Islet of Langerhans (tissue), 1 donor: Measurements from ENCODE around the gene USP38.
"Not testable (repeated sequence)": the region's sequence is repeated elsewhere in the genome, so short reads cannot be mapped to it uniquely, and the experiment has no call there.

Source experiments
- FAIRE-seq: peaks from one replicate; lab custom pipeline; 2011; peaks lifted over from hg19 to GRCh38; lab: Jason Lieb, UNC

Gene USP38

GRCh38 chr4:143184503-143185252, at the start of gene USP38:
Gene USP38, plus strand, starts transcription at chr4:143184917. Its CDS starts 534 bp downstream, at chr4:143185451.
- no peak for FAIRE-seq

- no peak for FAIRE-seq
These were observed 49.4 kb upstream of the USP38 start for GRCh38 chr4:143135358-143135757.

GRCh38 chr4:143140696-143141095, 44.0 kb upstream of the USP38 start:
- FAIRE-seq = no peak

- no peak for FAIRE-seq
These were observed 36.2 kb upstream of the USP38 start for GRCh38 chr4:143148521-143148920.

- no peak for FAIRE-seq
These were observed 27.9 kb upstream of the USP38 start for GRCh38 chr4:143156853-143157252.

GRCh38 chr4:143163614-143164013, 21.1 kb upstream of the USP38 start:
- no peak for FAIRE-seq

GRCh38 chr4:143166722-143167121, 18.0 kb upstream of the USP38 start:
- not testable (repeated sequence) for FAIRE-seq

- FAIRE-seq = no peak
These were observed 5.8 kb upstream of the USP38 start for GRCh38 chr4:143178923-143179322.

- FAIRE-seq = peak; percentile 74
These were observed 1.1 kb upstream of the USP38 start for GRCh38 chr4:143183513-143184216.

- peak; percentile 13 for FAIRE-seq
These were observed 557 bp upstream of the USP38 start for GRCh38 chr4:143184217-143184502.

- FAIRE-seq = no peak
These were observed 763 bp downstream of the USP38 start for GRCh38 chr4:143185253-143186107.

GRCh38 chr4:143186212-143186611, 1.5 kb downstream of the USP38 start:
- FAIRE-seq = no peak

GRCh38 chr4:143186649-143187048, 1.9 kb downstream of the USP38 start:
- FAIRE-seq = no peak

GRCh38 chr4:143188136-143189088, 3.7 kb downstream of the USP38 start:
- no peak for FAIRE-seq

- FAIRE-seq = no peak
These were observed 4.8 kb downstream of the USP38 start for GRCh38 chr4:143189528-143189927.

- no peak for FAIRE-seq
These were observed 10.9 kb downstream of the USP38 start for GRCh38 chr4:143195581-143195980.

GRCh38 chr4:143196323-143196722, 11.6 kb downstream of the USP38 start:
- no peak for FAIRE-seq

- FAIRE-seq = no peak
These were observed 14.8 kb downstream of the USP38 start for GRCh38 chr4:143199503-143199902.

GRCh38 chr4:143202824-143203223, 18.1 kb downstream of the USP38 start:
- peak; percentile 86 for FAIRE-seq

GRCh38 chr4:143203577-143203976, 18.9 kb downstream of the USP38 start:
- FAIRE-seq = no peak

GRCh38 chr4:143207555-143207954, 22.8 kb downstream of the USP38 start:
- FAIRE-seq = peak; percentile 64

GRCh38 chr4:143212566-143212965, 27.8 kb downstream of the USP38 start:
- FAIRE-seq = peak; percentile 69
